Cortex of kidney (tissue), 1 donor: ENCODE data around the gene CXCR5.

Experiments
- DNase-seq: peaks from one replicate; lab custom pipeline; 2025; lab: John Stamatoyannopoulos, UW

The CXCR5 gene

DNA sequence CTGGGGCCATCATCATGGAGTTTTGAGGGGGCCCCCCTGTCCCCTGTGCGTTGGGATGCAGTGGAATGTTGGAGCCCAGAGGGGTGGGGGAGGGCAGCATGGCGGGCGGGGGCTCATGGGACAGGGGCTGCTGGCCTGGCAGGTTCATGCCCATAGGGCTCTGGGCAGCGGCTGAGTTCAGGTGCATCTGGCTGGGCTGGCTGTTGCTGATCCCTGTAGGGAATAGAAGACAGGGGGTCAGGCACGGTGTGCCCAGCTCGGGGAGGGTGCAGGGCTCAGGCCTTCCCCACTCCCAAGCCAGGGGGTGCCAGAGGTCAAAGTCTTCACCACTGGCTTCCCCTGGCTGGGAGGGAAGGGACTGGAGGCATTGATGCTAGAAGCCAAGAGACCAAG lies 15.6 kb downstream of the CXCR5 start:
- no peak for DNase-seq

DNA sequence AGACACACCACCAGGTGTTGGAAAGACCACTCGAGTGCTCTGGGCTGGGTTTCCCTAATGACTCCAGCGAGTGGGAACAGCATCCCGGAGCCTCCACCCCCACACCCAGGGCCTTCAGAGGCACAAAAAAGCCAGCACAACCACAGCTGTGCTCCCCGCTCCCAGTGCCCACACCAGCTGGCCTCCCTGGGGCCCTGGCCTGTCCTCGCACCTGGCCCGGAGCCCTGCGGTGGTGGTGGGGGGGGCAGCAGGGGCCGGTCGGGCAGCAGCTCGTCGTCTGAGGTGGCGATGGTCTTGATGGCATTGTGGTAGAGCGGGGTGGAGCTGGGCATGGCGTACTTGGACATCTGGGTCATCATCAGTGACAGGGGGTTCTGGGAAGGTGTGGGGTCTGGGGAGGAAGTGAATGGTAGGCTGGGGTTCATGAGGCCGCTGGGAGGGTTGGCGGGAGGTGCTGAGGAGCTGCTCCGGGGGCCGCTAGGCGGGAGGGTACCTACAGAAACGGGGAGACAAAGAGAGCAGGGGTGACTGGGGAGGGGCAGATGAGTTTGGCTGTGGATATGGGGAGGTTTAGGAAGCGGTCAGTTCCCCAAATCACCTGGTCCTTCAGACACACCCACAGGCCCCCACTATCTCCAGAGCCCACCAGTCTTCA lies 16.1 kb downstream of the CXCR5 start:
- DNase-seq, result no peak

DNA sequence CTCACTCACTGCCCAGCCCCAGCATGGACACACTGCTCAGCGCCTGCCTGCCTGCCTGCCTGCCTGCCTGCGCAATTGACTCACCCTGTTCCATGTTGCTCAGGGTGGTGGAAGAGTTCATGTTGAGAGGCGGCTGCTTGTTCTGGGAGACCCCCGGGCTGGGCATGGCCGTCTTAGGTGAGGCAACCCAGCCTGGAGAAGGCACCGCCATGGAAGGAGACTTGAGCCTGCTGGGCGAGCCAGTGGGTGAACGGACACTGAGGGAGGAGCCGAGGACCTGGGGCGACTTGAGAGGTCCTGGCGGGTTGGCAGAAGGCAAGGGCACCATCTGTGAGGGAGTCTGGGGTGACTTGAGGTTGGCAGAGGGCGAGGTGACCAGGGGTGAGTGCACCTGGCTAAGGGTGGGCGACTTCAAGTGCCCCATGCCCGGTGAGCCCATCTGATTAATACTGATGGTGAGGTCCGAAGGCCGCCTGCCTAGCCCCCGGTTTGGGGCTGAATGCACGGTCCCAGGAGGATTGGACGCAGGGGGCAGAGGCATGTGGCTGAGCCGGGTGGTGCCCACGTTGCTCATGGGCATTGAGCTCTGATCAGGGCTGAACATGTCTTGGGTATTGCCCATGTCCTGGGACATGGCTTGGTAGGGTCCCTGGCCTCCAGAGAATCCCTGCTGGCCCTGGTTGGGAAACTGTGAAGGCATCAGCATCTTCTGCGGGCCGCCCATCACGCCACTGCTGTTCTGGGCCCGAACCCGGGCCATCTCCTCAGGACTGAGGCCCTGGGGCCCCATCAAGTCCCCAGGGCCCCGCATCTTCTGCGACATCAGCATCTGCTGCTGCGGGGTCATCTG lies 17.1 kb downstream of the CXCR5 start:
- no peak for DNase-seq

DNA sequence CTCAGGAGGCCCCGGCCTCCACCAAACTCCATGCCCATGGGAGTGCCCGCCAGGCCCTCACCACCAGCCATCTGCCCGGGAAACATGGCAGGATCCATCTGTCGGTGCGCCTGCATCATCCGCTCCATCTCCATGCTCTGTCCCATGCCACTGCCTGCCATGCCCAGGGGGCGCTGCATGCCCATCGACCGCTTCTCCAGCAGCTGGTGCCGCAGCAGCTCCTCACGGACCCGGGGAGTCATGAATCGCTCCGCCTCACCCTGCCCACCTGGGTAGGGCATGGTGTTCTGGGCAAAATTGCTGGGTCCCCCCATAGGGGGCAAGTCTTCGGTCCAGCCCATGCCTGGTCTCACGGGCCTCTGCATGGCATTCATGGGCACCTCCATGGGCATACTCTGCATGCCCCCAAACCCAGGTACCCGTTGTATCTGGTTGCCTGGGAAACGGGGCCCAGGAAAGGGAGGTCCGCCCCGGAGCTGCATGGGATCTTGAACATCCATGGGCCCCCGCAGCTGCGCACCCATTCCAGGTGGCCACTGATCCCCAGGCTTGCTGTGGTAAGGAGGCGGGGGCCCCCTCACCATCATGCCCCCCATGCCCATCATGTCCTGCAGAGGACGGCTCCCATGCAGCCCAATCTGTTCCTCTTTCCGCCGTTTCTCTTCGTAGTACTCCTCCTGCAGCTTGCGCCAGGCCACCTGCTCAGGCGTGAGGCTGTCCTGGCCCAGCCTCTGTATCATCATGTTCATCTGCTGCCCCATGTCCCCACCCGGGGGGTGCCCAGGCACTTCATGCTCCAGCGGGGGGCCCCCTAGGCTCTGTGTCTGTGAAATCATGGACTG lies 18.0 kb downstream of the CXCR5 start:
- no peak for DNase-seq

DNA sequence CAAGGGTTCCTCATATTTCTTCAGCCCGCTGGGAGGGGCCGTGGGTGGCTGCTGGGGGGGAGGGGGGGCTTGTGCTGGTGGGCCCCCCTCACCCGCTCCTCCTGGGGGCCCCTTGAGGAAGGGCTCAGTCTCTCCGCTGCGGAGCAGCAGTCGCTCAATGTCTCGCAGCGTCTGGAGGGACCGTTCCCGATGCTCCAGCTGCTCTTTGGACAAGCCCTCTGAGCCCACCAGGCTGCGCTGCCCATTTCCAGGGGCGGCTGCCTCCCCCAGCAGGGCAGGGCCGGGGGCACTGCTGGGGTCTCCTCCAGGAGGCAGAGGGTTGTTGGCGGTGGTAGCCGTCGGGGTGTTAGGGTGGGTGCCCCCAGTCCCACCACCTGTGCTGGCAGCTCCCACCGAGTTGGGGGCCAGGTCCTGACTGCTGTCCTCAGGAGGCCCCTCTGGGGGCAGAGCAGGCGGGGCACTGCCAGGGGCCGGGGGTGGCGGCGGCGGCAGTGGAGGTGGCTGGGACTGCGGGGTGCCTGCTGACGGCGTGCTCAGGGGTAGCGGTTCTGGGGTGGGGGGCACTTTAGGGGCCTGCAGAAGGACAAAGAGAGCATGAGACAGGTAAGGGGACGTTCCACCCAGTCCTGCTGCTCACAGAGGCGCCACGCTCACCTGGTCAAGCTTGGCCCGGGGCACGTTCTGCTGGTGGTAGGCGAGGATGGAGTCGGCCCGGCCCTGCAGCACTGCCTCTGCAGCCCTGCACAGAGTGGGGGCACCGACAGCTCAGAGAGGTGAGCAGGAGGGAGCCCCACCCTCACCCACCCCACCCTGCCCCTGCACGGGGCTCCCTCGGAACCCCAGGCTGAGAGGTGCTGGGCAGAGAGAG lies 18.9 kb downstream of the CXCR5 start:
- no peak for DNase-seq

DNA sequence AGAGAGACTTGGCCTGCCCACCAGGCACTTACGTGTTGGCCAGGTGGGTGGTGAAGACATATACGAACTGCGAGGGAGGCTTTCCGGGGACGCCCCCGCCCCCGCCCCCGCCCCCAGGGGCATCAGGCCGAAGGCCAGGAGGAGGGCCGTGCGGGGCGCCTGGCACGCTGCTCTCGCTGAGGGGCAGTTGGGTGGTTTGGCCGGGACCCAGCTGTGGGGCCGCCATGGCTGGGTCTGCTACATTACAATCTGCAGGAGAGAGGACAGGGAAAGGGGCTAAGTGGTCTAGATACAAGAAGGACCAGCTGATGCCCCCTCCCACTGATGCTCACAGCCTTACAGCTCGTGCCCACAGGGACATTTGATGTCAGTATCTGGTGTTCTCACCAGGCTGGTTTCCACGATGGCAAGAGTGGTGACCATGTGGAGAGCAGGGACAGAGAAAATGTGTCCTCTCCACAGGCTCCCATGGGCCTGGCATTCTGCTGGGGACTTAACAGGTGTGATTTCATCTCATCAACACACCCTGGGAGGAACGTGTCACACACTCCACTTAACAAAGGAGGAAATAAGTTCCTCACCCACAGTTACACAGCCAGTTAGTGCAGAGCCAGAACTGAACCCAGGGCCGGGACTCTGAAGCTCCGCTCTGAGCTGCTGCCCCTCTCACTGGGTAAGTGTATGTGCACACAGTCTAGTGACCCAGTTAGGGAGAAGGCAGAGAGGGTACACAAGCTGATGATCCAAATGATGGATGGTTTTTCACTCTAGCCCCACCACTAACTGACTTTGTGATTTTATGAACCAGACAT lies 19.7 kb downstream of the CXCR5 start:
- DNase-seq, result no peak

DNA sequence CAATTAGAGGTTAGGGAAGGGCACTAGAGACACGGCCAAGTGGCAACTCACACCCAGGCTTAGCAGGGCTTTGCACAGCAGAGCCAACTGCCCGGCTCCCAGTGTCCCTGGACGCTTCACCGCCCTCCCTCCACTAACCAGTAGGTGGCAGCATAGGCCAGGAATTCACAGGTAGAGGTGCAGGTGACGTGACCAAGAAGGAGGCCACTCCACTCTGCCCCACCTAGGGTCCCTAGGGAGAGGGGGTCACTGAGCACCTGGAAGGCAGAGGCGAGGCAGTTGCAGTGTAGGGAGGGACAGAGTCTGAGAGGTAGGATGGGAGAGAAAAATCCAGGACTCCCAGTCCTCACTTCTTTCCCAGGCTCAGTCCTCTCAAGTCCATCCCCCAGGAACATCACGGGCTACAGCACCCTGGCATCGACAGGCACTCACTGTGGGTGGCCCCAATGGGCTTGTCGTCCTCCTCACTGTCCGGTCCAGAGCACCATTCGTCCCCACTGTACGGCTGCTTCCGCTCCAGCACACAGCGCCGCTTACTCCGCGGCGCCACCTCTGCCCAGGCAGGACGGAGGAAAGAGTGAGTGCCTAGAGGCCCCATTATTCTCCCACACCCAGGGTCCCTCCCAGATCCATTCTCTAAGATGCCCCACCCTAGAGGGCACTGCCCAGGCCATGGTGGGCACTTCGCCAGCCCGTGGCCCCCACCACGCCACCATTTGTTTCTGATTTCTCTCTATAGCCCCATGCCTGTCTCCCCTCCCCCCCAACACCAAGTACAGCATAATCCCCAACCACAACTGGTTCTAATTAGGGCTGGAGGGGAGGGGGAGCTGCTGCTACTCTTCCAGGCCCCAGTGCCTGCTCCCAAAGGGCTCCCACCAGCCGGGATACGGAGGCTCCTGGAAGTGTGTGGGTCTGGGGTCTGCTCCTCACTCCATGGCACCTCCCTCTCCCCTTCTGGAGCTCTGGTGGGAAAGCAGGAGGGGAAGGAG lies 23.7 kb downstream of the CXCR5 start:
- no peak for DNase-seq

DNA sequence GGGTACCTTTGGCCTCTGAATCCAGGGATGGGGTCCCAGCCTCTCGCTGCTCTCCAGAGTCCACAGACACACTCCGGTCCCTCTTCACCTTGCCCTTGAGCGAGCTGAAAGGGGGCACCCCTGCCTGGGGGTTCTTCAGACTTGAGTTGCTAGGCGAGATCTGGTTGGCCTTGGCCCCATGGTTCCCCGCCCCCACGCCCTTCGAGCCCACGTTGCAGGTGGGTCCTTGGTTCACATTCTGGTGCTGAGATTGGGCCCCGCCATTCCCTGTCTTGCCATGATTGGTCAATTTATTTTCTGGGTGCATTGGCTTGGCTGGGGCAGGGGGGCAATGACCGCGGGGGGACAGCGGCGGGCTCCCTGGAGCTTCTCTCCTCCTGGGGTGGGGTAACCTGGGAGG lies 24.6 kb downstream of the CXCR5 start:
- DNase-seq, result no peak

DNA sequence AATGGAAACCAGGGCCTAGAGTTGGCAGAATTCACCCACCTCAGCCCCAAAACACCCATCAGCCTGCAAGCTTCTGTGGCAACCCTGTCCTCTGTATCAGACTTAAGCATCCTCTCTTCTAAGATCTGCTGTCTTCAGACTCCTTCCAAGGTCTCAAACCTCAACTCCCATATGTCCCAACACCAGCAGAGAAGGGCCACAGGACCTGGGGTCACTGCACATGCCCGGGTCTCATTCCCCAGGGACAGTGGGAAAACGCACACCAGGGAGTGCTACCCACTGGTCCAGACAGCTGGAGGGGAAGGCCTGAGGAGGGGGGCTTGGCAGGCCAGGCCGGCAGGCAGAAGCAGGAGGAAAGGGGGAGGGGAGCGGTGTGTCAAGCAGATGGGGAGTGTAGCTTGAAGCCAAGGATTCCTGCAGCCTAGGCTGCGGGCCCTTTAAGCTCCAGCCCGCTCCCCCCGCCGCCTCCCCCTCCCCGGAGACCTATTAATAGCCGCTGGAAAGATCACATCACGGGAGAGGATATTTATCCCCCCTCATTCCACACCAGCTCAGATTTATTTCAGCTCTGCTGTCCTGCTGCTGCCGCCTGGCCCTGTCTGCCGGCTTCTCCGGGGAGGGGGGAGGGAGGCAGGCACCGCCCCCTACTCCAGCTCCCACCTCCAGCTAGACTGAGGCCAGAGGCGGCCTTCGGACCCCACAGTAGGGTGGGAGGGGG lies 25.4 kb downstream of the CXCR5 start:
- DNase-seq, result no peak

DNA sequence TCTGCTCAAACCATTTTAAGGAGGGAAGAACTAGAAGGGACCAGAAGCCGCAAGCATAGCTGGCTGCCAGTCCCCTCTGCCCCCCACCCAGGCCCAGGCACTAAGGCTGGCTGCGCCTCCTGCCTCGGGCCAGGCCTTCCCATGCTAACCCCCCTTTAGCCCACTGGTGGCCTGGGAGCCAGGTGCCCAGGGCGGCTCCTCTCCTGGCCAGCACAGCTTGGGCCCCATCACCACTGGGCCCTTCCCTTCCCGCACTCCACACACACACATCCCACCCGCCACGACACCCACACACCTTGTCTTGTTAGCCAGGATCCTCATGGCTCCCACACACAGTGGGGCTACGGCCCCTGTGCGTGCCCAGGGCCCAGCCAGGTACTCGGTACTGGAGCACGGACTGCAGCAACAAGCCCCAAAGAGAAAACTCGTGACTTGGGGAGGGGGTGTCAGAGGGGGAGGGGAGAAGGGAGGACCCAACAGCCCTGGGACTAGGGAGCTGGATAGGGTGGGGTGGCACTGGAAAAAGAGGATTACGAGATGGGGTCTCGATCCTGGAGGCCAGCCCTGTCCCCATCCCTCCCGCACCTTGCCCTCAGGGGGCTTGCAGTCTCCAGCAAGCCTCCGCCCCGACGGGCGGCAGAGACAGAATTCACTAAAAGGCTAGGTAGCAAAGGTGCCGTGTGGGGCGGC lies 26.1 kb downstream of the CXCR5 start:
- no peak for DNase-seq

DNA sequence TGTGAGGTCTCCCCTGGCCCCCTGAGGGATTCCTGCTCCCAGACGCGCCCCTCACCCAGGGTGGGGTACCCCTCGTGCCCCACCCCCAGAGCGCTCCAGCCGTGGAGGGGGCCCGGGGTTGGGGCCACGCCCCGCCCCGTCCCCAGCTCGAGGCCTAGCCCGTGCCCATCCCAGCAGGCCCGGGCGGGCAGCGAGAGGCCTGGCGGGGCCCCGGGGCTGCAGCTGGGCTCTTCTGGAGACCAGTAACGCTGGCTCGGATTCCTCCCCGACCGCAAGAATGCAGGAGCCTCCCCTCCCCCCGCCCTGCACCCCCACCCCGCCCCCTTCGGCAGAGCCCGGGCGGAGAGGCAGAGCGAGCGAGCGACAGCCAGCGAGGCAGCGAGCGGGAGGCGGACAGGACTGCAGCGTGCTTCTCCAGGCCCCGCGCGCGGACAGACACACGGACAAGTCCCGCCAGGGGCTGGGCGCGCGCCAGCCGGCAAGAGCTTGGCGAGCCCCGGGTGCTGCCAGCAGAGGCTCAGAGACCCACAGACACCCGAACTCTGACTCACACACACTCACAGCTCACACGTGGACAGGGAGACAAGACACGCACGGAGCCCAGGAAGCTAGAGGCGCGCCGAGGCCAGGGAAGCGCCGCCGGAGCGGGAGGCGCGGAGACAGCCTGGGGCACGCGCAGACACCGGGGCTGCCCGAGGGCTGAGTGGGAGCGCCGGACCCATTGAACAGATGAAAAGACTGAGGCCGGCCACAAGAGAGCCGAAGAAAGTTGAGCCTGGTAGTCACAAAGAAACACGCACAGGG lies 26.8 kb downstream of the CXCR5 start:
- DNase-seq, result no peak

DNA sequence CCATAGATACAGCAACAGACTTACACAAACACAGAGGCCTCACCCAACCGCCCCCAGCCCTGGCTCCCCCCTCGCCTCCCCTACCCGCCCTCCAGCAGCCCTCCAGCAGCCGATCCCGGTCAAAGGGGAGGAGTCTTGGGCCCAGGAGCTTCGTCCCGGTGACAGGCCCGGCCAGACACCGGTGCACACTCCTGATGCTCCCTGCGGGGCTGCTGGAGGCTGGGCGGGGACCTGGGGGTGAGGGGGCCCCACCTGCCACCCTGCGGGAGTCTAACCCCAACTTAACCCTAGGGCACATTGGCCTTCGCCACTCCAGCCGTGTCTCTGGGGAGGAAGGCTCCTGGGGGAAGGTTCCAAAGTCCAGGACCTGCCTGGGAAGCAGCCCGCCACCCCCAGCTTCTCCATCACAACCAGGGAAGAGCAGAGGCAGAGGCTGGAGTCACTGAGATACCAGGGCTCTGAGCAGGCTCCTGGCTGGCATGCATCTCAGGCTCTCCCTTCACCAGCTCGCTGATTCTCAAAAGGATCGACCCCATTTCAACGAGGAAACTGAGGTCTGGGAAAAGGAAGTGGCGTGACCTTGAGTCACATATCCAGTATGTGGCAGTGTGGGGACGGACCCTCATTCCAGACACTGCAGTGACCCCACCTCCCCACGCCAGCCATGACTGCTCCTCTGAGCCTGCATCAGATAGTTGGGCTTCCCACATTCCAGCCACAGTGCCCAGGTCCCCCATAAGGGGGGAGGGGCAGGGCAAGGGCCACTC lies 27.6 kb downstream of the CXCR5 start:
- no peak for DNase-seq

DNA sequence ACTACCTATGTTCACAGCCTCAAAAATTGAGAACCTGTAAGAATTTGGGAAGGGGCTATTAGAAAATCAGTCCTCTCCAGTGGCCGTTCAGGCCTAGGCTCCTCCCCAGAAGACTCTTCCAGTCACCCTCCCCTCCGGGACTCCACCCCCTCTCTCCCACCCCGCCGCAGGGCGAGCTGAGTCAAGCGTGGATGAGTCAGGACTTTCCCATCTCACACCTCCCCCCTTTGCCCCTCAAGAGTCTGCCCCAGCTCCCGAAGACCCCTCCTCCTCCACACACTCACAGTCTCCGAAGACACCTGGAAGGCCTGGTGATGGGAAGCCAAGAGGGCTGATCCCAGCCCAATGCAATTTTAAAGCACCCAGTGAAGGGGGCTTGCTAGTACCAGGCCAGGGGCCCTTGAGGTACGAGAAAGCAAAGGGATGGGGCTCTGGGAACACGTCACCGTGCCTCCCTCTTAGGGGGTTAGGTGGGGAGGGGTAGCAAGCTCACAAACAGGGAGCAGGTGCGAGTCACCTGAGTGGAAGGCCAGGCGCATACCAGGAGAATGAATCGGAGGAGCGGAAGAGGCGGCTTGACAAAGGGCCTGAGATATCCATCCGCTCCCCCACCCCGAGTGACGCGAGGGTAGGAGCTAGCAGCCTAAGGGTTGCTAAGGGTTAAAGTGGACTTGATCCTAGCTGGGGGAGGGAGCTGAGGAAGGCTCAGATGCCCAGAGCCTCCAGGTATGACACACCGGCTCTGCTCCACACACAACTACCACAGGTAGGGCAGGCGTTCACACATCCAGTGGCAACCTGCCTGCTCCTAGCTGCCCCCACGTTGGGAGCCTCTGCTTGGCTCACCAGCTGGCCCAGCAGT lies 28.4 kb downstream of the CXCR5 start:
- no peak for DNase-seq

DNA sequence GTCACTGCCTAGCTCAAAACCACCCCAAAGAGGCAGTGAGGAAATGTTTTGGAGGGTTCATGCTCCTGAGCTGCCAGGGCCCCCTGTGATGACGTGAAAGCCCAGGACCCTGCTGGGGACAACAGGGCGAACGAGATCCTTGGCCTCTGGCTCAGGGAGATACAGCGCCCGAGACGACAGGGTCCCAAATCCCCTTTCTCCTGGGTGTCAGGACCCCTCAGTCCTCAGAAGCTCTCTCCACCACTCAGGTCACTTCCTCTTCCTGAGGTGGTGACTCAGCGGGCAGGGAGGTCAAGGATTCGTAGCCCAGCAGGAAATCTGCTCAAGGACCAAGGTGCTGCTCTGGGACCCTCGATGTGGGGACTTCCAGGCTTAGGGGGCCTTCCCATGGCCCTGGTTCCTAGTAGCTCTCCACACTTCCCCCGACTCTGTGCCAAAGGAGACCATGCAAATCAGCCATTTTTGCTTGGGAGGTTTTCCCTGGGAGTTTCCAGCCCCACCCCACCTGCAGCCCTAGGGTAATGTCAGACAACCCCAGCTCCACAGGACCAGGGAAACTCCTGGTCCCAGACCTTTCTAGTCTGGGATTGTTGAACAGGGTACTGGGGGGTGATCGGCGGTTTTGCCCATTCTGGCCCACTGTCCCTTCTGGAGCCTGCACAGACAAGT lies 29.2 kb downstream of the CXCR5 start:
- DNase-seq, result no peak
